A204.1 (cell line): Measurements from ENCODE around the gene SCAPER.

Source experiments
- FAIRE-seq: peaks from 2 replicates; lab custom pipeline; 2012; peaks lifted over from hg19 to GRCh38; lab: Jason Lieb, UNC

Gene SCAPER

DNA sequence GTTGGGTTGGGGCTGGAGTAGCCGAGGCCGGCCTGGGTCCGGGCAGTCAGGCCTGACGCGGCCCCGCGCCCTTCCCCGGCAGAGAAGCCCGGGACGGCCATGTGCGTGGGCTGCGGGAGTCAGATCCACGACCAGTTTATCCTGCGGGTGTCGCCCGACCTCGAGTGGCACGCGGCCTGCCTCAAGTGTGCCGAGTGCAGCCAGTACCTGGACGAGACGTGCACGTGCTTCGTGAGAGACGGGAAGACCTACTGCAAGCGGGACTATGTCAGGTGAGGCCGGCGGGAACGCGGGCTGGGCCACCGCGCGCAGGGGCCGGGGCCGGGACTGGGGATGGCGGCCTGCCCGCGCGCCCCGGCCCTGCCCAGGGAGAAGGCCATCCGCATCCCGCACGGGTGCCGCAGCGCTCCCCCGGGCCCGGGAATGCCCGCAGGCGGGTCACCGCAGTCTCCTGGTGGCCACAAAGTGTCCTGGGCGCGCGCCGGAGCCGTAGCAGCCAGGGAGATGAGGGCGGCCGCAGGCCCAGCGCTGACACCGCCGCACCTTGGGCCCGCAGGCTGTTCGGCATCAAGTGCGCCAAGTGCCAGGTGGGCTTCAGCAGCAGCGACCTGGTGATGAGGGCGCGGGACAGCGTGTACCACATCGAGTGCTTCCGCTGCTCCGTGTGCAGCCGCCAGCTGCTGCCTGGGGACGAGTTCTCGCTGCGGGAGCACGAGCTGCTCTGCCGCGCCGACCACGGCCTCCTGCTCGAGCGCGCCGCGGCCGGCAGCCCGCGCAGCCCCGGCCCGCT lies 567.2 kb downstream of the SCAPER start:
- FAIRE-seq = no peak

GRCh38 chr15:76337059-76337695 lies 568.0 kb downstream of the SCAPER start:
- no peak for FAIRE-seq

- FAIRE-seq = peak; percentile 55
Measured at GRCh38 chr15:76336254-76337058, 568.7 kb downstream of the SCAPER start, which contains the start of gene ISL2. Gene ISL2 (plus strand): TSS chr15:76336773. CDS start chr15:76336884, 111 bp downstream.

DNA sequence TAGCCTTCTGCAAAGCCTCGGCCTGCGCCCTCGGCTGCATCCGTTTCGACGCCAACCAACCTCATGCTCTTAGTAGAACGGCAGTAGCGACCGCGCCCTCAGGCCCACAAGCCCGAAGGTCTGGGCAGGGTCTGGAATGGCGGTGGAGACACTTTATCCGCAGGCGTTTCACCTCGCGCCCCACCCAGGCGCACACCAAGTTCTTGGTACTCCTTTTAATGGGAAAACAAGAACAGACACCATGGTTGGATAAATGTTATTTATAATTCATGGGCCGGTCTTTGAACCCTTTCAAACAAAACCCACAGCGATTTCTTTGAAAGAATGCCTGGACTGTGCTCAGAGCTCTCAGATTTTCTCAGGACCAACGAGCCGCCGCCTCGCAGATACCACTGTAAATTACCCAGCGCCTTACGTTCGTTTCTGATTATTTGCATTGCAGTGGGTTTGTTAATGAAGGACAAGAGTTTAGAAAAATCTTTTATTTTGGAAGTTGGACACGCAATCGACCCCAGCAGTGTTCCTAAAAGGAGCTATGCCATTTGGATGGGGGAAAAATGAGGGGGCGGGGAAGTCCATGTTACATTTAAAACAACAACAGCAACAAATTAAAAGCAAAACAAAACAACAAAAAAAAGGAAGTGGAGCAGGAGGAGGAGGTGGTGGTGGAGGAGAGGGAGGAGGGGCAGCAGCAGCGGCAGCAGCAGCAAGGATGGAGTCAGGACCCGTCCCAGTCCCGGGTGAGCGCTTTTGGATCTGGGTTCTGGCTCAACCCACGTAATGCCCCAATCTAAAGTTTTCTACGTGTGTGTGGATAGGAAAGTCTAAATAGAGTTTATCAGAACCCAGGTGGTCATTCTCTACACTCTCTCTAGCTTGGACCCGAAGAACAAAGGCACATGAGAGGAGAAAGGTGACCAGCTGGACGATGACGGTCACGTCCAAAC lies 569.6 kb downstream of the SCAPER start:
- no peak for FAIRE-seq

GRCh38 chr15:76334438-76335306 lies 570.5 kb downstream of the SCAPER start:
- FAIRE-seq = no peak

GRCh38 chr15:76333720-76334437 lies 571.3 kb downstream of the SCAPER start:
- FAIRE-seq = no peak

DNA sequence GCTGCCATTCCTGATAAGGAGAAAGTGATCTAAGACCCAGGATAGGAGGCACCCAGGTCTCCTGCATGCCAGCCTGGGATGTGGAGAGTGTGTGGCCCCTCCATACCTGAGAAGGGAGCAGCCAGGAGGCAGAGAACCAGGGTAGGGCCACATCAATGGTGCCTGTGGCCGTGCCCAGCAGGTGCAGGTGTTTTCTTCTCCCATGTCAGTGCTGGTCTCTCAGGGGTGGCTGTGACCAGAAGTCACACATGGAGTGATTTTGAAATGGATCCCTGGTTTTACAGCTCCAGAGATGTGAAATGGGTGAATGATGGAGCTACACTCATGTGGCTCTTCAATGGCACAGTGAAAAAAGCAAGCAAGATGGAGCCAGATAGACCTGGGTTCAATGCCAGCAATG lies 571.8 kb downstream of the SCAPER start:
- no peak for FAIRE-seq

GRCh38 chr15:76332796-76333195 lies 572.3 kb downstream of the SCAPER start:
- FAIRE-seq = no peak

GRCh38 chr15:76330080-76330680 lies 575.0 kb downstream of the SCAPER start:
- peak; percentile 32 for FAIRE-seq

- FAIRE-seq = no peak
Measured at GRCh38 chr15:76328958-76329357, 576.2 kb downstream of the SCAPER start.

DNA sequence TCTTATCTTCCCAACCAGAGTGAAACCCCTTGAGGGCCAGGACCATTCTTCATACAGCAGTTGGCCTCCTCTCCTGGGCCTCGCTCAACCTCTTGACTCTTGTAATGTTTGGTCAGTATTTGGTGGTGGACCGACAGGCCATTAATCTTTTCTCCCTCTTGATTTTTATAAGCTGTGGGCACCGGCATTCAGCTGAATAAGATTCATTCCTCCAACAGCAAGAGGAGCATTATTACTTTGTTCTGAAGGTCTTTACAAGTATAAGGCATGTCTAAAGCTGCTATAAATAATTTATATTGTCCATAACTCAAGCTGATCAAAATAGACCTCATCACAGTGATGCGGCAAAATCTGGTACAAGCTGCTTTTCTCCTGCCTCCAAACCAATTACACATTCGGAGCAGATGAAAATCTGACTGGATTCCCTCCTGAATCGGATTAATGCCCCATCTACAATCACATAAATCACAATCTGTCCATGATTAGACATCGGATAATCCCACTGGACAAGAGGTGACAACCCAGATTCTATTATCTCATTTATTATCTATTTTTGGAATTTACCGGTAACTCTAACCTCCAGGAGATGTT lies 576.9 kb downstream of the SCAPER start:
- FAIRE-seq = no peak

- no peak for FAIRE-seq
Measured at GRCh38 chr15:76327191-76328105, 577.7 kb downstream of the SCAPER start.

DNA sequence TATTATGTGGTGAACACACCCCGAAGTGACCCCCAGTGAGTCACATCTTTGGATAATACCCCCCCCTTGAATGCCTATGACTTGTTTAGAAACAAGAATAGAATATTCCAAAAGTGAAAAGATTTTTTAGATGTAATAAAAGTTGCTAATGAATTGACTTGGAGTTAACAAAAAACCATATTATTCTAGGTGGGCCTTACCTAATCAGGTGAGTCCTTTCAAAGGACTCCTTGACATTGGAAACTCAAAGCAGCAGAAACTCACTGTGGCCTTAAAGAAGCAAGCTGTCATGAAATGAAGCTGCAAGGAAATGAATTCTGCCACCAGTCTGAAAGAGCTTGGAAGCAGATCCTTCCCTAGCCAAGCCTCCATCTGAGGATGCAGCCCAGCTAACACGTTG lies 579.4 kb downstream of the SCAPER start:
- no peak for FAIRE-seq

DNA sequence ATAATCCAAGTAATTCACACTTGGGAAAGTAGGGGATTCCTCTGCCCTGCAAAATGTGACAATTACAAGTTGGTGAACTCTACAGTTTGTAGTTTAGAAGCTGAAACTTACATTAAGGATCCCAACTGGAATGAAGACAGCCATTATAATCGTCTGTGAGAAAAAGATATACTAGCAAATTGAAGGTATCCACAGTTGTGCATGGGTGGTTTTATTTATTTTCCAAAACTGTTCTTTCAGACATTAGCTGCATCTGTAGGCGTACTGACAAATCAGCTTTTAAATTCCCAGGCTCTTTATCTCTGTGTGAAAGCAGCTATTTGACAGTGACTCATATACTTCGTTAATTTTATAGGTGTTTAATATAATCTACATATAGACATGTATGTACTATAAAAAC lies 581.1 kb downstream of the SCAPER start:
- FAIRE-seq = no peak

GRCh38 chr15:76321602-76322001 lies 583.5 kb downstream of the SCAPER start:
- no peak for FAIRE-seq

DNA sequence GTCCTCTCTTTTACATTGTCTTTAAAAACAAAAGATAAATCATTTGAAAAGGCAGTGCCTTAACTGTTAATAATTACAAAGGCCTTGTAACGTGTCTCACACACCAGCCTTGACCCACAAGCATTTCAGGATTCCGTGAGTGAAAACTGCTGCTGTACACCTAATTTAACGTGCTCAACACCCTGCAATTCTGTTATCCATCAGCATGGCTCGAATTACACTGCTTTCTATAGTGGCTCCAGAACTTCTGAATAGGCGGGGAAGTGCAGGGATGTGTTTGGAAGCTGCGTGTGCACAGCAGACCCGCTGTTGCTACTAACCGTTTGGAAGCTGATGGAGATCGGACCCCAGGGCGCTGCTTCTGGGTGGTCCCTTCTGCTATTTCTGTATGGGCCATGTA lies 584.0 kb downstream of the SCAPER start:
- FAIRE-seq = no peak

DNA sequence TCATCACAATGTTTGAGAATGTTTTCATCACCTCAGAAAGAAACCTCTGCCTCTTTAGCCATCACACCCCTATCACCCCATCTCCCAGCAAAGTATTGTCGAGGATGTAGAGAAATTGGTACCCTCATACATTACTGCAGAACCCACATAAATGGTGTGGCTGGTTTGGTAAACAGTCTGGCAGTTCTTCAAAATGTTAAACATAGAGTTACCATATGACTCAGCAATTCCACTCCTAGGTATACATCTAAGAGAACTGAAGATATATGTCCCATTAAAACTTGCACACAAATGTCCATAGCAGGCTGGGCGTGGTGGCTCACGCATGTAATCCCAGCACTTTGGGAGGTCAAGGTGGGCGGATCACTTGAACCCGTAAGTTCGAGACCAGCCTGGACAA lies 585.1 kb downstream of the SCAPER start:
- FAIRE-seq = no peak

DNA sequence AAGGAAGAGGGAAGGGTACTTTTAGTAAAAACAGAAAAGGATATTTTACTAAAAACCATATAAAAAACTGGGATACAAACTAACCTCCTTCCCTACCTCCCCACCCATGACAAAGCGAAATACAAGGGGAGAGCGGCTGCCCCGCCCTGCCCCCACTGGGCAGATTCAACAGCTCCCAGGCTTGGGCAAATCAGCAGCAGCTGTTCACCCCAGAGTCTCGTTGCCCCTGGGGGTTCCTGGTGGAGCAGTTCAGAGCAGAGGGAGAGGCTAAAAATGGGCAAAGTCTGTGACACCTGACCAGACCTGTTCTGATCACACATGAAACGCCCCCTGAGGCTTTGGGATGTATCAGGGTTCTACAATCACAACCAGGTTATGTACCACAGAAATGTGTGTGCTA lies 591.4 kb downstream of the SCAPER start:
- no peak for FAIRE-seq
